Pancreas (tissue), 10 donors: ENCODE results near the gene MT1F. TPM values are rescaled to one million over a fixed set of nuclear protein-coding genes. Genes with fewer than 3 reads are reported as not detected.

Experiments used
- ATAC-seq, 4 donors: fragments of 200-7000 bp; cut with Tn5 transposase; one replicate each; pipeline versions ENCODE4 v1.8.0 to v1.9.1; 2020; ENCODE audit warnings: mild to moderate bottlenecking in 4 of 4, moderate library complexity in 4 of 4
- DNase-seq, 6 donors: peaks; one replicate each; pipeline ENCODE4 v3.0.0-alpha.2; 2020
- FAIRE-seq: peaks from 2 replicates; lab custom pipeline; 2012; peaks lifted over from hg19 to GRCh38; lab: Jason Lieb, UNC
- H3K27ac ChIP-seq, 4 donors: fragments of 200-600 bp; sonication (generic); 1 replicate in 3 of 4; 2 replicates in 1 of 4; pipeline versions ENCODE4 v1.5.0 to v1.8.0; 2020
- H3K27me3 ChIP-seq, 4 donors: fragments of 200-600 bp; one replicate each; pipeline ENCODE4 v1.8.0; 2021
- H3K36me3 ChIP-seq, 3 donors: fragments of 200-600 bp; sonication (generic) in 1 of 3; one replicate each; pipeline versions ENCODE4 v1.5.0 to v1.8.0; 2020 to 2021
- H3K4me1 ChIP-seq, 3 donors: fragments of 200-600 bp; one replicate each; pipeline ENCODE4 v1.8.0; 2021
- H3K4me3 ChIP-seq, 4 donors: fragments of 200-600 bp; sonication (generic) in 2 of 4; one replicate each; pipeline versions ENCODE4 v1.5.0 to v1.8.0; 2020 to 2021
- H3K9me3 ChIP-seq, 4 donors: fragments of 200-600 bp; one replicate each; pipeline ENCODE4 v1.8.0; 2021
- WGBS, 2 donors: extraction: QIAGEN DNeasy Blood & Tissue Kit; methylation state at CpG; one replicate each; pipeline ENCODE4 v1.1.7; 2013; 5-methylcytosine and 5-hydroxymethylcytosine counted together
- intact Hi-C, 3 donors: fragments of 100-400 bp; cut with DNase I; formaldehyde crosslinking; loops; one replicate each; pipeline versions ENCODE4 v1.11.1 to v1.14.2; 2022
- polyA plus RNA-seq, 2 donors: library from polyadenylated mRNA; stranded (reverse); fragments of 200-250 nt; gene quantifications; one replicate each; pipeline ENCODE4 v1.2.3, GENCODE V29; 2013
- total RNA-seq, 6 donors: library from RNA; stranded (reverse); fragmentation: NEBNext Ultra II Directional in 4 of 6; extraction: Animal tissue kit (Norgen Biotek cat#: 25700) in 4 of 6; gene quantifications; one replicate each; pipeline versions ENCODE4 v1.2.1 to v1.2.4, GENCODE V29; 2021 to 2023
- TF ChIP-seq, protein P1 (sequence below), 4 donors: fragments of 200-600 bp; sonication (generic) in 3 of 4; IDR thresholded peaks; one replicate each; pipeline versions ENCODE4 v1.5.0 to v1.8.0; 2021; ENCODE audit warnings: antibody characterized with exemption in 4 of 4
- donor health status: healthy with polysubstance abuse.
- donor health status: DM: no; HTN: no; CAD: no; lungs with moderate emphysema.
- donor health status: DM: no; HTN: no; CAD: no.
- donor health status: control.
- donor health status: control.
- donor health status: Bipolar disorder and iron deficiency.
- donor health status: DM: yes; HTN: yes; CAD: no.
- donor health status: DM: no; HTN: no; CAD: no.
- donor health status: DM: no; HTN: no; CAD: no.
- donor health status: DM: yes; HTN: yes; CAD: no.

MT1F gene
- total and polyA plus RNA-seq, 8 donors: 29.1 to 201 (median 48.3) TPM

DNA sequence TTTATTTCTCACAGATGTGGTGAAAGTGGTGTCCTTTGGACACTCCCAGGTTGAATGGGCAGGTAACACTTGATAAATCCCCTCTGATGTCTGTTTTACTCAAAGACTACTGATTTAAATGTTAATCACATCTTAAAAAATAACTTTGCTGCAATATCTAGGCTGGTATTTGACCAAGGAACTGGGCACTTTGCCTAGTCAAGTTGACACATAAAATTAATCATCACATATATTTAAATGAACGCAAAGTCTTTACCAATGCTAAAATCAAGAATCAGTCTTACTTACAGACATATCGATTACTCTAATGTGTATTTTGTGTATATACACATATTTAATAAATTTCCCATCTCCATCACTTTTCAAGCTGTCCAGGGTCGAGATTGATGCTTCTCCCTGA lies 42.4 kb upstream of the MT1F start:
- Histone ChIP-seq H3K27ac (no peak overlapping the region), H3K4me1 (peaks cover 3 to 22% (median 6%) of the 10 kb centered on the region in 3 donors), H3K36me3 (no peaks in the 10 kb centered on the region), H3K4me3 (no peak overlapping the region), H3K27me3 (no peaks in the 10 kb centered on the region), H3K9me3 (no peaks in the 10 kb centered on the region)
- intact Hi-C loops: no loop called here
- TF ChIP-seq, protein P1, sequence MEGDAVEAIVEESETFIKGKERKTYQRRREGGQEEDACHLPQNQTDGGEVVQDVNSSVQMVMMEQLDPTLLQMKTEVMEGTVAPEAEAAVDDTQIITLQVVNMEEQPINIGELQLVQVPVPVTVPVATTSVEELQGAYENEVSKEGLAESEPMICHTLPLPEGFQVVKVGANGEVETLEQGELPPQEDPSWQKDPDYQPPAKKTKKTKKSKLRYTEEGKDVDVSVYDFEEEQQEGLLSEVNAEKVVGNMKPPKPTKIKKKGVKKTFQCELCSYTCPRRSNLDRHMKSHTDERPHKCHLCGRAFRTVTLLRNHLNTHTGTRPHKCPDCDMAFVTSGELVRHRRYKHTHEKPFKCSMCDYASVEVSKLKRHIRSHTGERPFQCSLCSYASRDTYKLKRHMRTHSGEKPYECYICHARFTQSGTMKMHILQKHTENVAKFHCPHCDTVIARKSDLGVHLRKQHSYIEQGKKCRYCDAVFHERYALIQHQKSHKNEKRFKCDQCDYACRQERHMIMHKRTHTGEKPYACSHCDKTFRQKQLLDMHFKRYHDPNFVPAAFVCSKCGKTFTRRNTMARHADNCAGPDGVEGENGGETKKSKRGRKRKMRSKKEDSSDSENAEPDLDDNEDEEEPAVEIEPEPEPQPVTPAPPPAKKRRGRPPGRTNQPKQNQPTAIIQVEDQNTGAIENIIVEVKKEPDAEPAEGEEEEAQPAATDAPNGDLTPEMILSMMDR (IDR thresholded peaks at IDR 0.05): no peak
- FAIRE-seq (no peak), DNase-seq (no peak), ATAC-seq (no peak)
- WGBS, 2 donors: 40 to 47% methylated on average over 3 of the region's 3 CpGs

DNA sequence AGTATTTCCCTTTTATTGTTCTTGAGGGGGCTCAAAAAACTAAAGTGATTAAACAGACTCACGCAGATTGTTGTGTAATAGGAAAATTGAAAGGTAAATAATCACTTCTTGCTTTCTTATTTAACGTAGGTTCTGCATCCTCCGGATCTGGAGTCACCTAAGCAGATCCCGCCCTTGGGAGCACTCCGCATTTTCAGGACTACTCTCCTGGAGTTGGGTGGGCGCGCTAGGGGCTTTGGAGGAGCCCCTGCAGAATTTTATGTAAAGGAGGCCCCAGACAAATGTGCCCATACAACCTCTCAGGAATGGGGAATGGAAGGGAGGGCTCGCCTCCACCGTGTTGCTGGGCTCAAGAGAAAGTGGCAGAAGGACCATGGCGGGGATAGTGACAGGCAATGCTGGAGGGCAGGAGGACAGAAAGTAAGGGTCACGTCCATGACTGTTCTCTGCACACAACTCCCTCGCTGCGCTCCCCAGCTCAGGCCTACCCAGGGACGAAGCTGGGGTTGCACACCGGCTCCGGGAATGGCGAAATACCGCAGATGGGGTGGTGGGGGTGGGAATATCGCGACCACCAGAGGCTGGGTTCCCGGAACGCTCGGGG lies 41.0 kb upstream of the MT1F start:
- Histone ChIP-seq H3K4me1 (peaks cover 3 to 19% (median 6%) of the 10 kb centered on the region in 3 donors), H3K27me3 (no peaks in the 10 kb centered on the region), H3K4me3 (peak overlapping the region; percentile 16 to 55 (median 30)), H3K36me3 (no peaks in the 10 kb centered on the region), H3K9me3 (no peaks in the 10 kb centered on the region), H3K27ac (peak overlapping the region; percentile 15 to 66 (median 46))
- ATAC-seq (peak in 3 of 4 donors; percentile 21 to 37 (median 29)), DNase-seq (no peak), FAIRE-seq (no peak)
- TF ChIP-seq, protein P1 (IDR thresholded peaks at IDR 0.05): no peak
- intact Hi-C loops: no loop called here
- 52 to 55% methylated on average over 23 of the region's 23 CpGs for WGBS, 2 donors

DNA sequence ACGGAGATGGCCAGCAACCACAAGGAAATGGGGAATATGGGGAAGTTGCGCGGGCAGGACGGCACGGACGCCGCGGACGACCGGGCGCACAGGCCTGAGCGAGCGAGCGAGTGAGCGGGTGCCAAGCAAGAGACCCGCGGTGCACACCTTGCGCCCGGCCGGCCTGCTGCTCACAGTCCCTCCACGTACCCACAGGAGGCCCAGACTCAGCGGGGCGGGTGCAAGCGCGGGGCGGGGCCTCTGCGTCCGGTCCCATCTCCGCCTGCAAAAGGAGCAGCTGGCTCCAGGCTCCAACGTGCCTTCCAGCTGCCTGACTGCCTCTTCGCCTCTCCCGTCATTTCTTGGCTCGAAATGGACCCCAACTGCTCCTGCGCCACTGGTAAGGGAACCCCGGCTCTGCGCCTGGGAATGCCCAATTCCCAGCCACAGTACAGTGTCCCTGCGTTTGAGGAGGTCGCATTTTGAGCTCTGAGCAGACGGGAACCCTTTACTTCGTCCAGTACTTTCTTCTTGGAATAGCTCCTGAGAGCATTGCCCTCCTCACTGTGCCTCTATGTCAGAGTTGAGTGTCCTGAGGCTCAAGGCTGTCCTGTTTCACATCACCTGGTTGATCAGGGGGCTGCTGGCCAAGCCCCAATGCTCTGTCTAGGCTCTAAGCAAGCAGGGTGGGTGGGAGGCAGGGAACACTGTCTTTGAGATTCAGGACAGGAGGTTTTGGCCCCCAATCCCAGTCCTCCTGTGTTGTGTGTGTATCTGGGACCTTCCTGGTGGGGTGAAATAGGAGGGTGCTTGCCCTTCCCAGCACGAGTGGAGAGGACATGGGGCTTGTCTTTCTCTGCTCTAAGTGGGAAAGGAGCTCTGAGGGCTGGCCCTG lies 40.3 kb upstream of the MT1F start:
- peak; percentile 84 to 93 (median 88) for DNase-seq
- Histone ChIP-seq H3K27ac (peak overlapping the region; percentile 15 to 66 (median 46)), H3K9me3 (no peaks in the 10 kb centered on the region), H3K36me3 (no peaks in the 10 kb centered on the region), H3K4me3 (peak overlapping the region; percentile 16 to 55 (median 30)), H3K27me3 (no peaks in the 10 kb centered on the region), H3K4me1 (peaks cover 3 to 19% (median 6%) of the 10 kb centered on the region in 3 donors)
- intact Hi-C loops: no loop called here
- TF ChIP-seq, protein P1 (IDR thresholded peaks at IDR 0.05): no peak
- peak; percentile 92 to 97 (median 96) for ATAC-seq
- FAIRE-seq: no peak
- WGBS, 2 donors: 1 to 4% methylated on average over 40 of the region's 41 CpGs

DNA sequence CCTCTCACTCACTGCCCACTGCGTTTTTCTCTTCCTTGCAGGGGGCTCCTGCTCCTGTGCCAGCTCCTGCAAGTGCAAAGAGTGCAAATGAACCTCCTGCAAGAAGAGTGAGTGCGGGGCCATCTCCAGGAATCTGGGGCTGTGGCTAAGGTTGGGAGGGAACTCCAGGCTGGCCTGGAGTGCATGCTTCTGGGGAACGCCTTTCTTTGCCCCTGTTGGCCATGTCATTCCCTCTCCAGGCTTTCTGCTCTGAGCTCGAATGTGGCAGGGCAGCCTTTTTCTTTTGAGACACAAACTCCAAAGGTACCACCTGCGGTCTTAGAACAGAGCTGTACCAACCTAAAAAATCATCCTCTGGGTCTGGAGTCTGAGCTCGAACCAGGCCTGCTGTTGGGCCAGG lies 39.6 kb upstream of the MT1F start:
- intact Hi-C loops: no loop called here
- WGBS, 2 donors: 47 to 51% methylated on average over 6 of the region's 6 CpGs
- Histone ChIP-seq H3K9me3 (no peaks in the 10 kb centered on the region), H3K27ac (no peak overlapping the region), H3K27me3 (no peaks in the 10 kb centered on the region), H3K4me1 (peaks cover 3 to 19% (median 6%) of the 10 kb centered on the region in 3 donors), H3K36me3 (no peaks in the 10 kb centered on the region), H3K4me3 (peak overlapping the region in 1 of 4 donors; percentile 55)
- DNase-seq (peak in 1 of 6 donors; percentile 12), FAIRE-seq (no peak), ATAC-seq (peak in 2 of 4 donors; percentile 5 to 6)
- TF ChIP-seq, protein P1 (IDR thresholded peaks at IDR 0.05): no peak
